SK-N-MC (cell line): ENCODE results near the gene SECISBP2.

Experiments used
- EZH2 ChIP-seq: fragments of 200-600 bp; sonication (generic); IDR thresholded peaks from one replicate; pipeline ENCODE4 v1.6.1; 2017; ENCODE audit warnings: antibody characterized with exemption
- FOXP2 ChIP-seq: optimal IDR thresholded peaks from 2 replicates; pipeline ENCODE3; 2011; ENCODE audit warnings: mild to moderate bottlenecking, moderate library complexity; ENCODE audit not compliant: insufficient read depth; ENCODE audit errors: extremely low read length, control extremely low read depth
- POLR2AphosphoS5 ChIP-seq: IDR thresholded peaks from 2 replicates; pipeline ENCODE4 v1.6.1; 2012; ENCODE audit warnings: mild to moderate bottlenecking, low read depth, low read length, borderline replicate concordance

- TF ChIP-seq EZH2 = no peak
- TF ChIP-seq POLR2AphosphoS5 = no peak
- TF ChIP-seq FOXP2 = no peak
Measured at GRCh38 chr9:89381308-89381609, 63.0 kb downstream of the SECISBP2 start.
